GM19467 (cell line): ENCODE data around the gene ZDHHC11B.
"Not testable (repeated sequence)": the region's sequence is repeated elsewhere in the genome, so short reads cannot be mapped to it uniquely, and the experiment has no call there.

Experiments used
- ATAC-seq: cut with Tn5 transposase; IDR thresholded peaks from one replicate; pipeline ENCODE4 v1.9.1; 2021; ENCODE audit warnings: mild to moderate bottlenecking, moderate library complexity; ENCODE audit not compliant: unreplicated experiment

Gene ZDHHC11B

DNA sequence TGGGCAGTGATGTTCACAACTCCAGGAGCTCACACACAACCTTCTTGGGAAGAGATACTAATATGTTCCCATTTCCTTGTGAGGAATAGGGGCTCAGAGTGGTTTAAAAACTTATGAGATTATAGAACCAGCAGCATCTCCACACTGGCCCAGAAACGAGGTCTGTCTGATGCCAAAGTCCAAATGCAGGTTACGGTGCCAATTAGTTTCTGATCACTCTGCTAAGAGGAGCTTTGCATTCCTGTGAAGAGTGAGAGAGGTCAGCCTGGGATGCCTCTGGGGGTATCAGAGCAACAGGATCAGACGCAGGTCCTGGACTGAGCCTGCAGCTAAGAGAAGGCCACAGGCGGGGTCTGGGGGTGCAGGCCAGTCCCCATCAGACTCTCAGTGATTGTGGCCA, 61.2 kb downstream of the ZDHHC11B start:
- ATAC-seq = not testable (repeated sequence)

GRCh38 chr5:719379-719778, 65.2 kb downstream of the ZDHHC11B start:
- not testable (repeated sequence) for ATAC-seq

DNA sequence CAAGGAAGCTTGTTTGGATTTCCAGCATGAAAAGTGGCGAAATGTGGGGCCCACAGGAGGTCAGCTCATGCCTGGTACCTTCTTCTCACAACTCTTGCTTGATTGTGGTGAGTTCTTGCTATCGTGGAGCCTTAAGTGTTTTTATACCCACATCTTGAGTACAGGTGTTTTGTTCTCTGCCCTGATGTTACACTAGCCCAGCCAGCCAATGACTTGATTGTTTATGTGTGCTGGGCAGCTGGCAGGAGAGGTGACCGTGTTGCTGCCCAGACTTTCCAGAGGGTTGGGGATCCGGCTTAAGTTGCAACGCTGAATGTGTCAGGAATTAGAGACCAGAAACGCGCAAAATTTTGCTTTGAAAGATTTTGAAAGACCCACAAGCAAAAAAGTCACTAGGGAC, 67.4 kb downstream of the ZDHHC11B start:
- ATAC-seq = no peak

GRCh38 chr5:716740-717139, 67.8 kb downstream of the ZDHHC11B start:
- not testable (repeated sequence) for ATAC-seq

GRCh38 chr5:715636-716035, 68.9 kb downstream of the ZDHHC11B start:
- not testable (repeated sequence) for ATAC-seq

- ATAC-seq = not testable (repeated sequence)
Measured at GRCh38 chr5:714215-715118, 70.1 kb downstream of the ZDHHC11B start.

- not testable (repeated sequence) for ATAC-seq
Measured at GRCh38 chr5:713686-714085, 70.8 kb downstream of the ZDHHC11B start.

DNA sequence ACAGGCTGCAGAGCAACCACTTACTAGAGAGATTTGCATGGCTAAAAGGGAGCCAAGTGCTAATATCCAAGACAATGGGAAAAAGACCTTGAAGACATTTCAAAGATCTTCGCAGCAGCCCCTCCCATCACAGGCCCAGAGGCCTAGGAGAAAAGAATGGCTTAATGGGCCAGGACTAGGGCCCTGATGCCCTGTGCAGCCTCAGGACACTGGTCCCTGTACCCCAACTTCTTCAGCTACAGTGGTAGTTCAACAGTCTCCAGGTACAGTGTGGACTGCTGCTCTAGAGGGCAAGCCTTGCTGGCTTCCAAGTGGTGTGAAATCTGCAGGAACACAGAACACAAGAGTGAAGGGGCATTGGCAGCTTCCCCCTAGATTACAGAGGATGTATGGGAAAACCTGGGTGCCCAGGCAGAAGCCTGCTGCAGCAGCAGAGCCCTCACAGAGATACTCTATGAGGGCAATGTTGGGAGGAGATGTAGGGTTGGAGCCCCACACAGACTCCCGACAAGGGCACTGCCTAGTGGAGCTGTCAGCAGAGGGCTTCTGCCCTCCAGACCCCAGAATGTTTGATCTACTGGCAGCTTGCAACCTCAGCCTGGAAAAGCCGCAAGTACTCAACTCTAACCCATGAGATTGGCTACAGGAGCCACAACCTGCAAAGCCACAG, 75.5 kb downstream of the ZDHHC11B start:
- not testable (repeated sequence) for ATAC-seq

- not testable (repeated sequence) for ATAC-seq
Measured at GRCh38 chr5:708374-708773, 76.2 kb downstream of the ZDHHC11B start.

- ATAC-seq = not testable (repeated sequence)
Measured at GRCh38 chr5:706127-706526, 78.4 kb downstream of the ZDHHC11B start.

DNA sequence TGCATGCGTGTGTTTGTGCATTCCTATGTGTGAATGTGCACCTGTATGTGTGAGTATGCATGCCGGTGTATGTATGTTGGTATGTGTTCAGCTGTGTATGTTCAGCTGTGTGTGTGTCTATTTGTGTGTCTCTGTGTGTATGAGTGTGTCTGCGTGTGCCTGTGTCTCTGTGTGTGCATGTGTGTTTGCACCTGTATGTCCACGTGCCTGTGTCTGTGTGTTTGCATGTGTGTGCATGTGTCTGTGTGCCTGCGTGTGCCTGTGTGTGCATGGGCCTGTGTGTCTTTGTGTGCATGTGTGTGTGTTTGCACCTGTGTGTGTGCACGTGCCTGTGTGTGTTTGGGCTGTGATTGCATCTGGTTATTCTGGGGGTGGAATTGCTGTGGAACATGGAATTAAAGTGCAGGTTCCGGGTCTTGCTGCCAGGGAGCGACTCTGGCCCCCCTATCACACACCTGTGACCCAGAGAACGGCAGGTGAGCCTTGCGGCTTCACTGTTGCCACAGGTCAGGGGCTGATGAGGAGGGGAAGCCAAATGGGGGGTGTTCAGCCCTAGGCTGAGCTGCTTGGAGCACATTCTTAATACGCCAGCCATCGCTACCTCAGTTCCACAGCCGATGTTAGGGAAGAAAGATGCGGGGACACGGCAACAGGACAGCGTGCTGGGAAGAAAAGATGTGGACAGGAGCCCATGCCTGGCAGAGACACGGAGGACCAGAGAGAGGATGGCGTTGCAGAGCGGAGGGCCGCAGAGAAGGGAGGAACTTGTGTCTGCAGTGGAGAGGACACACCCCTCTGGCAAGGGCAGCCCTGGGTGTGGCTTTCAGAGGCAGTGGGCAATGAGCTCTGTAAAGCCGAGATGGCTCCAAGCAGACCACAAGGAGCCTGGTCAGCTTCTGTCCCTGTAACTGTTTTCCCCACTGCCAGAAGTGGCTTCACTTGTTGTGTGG, 87.5 kb downstream of the ZDHHC11B start:
- ATAC-seq = not testable (repeated sequence)

- not testable (repeated sequence) for ATAC-seq
Measured at GRCh38 chr5:696191-696590, 88.3 kb downstream of the ZDHHC11B start.

- not testable (repeated sequence) for ATAC-seq
Measured at GRCh38 chr5:695475-695874, 89.1 kb downstream of the ZDHHC11B start.

DNA sequence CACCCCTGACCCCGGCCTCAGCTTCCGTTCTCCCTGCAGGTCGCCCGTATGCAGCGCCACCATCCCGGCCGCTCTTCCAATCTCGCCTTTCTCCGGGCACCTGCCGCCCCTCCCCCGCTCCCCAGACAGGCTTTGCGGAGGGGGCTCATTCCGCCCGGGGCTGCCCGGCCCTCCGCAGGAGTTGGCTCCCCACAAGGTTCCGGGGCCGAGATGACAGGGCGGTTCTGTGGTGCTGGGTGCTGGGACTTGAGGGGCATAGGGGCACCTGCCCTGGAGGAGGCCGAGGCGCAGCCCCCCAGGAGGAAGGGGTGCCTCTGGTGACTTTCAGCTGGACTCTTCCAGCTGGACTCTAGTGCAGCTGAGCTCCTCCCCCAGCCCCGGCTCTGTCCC, 90.5 kb downstream of the ZDHHC11B start:
- ATAC-seq = not testable (repeated sequence)

DNA sequence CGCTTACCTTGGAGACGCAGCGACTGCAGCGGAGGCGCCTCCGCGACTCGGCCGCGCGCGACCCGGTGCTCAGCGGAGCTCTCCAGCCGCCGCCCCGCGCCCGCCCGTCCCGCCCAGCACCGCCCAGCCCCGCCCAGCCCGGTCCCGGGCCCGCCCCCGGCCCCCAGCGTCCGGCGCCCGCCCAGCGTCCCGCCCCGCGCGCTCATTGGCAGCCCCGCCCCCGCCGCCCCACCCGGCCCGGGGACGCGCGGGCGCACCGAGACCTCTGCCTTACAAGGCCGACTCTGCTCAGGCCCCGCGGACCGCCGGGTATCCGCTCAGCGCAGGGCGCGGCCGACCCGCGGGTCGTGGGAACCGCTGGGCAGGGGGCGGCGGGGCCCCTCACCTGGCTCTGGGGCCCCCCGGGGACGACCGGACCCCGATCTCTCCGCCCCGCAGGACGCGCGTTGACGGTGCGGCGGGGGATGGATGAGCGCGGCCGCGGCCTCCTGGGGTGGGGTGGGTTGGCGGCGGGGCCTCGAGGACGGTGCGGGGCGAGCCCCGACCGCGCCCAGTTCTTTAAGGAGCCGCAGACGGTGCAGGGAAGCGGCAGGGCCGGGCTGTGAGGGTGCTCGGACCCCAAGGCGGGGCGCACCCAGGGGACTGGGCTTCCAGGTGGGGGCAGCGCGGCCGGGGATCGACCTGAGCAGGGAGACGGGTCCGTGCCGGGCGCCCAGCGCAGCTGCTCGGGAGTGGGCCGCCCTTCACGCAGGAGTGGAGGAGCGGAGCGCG, 91.1 kb downstream of the ZDHHC11B start, which contains the start of gene TPPP:
Gene TPPP, minus strand, starts transcription at position 82 of the 771 bp plus-strand sequence. CDS start 15,292 bp downstream, outside the sequence.
- ATAC-seq = peak; percentile 60

- peak; percentile 12 for ATAC-seq
Measured at GRCh38 chr5:692529-693041, 91.9 kb downstream of the ZDHHC11B start.

DNA sequence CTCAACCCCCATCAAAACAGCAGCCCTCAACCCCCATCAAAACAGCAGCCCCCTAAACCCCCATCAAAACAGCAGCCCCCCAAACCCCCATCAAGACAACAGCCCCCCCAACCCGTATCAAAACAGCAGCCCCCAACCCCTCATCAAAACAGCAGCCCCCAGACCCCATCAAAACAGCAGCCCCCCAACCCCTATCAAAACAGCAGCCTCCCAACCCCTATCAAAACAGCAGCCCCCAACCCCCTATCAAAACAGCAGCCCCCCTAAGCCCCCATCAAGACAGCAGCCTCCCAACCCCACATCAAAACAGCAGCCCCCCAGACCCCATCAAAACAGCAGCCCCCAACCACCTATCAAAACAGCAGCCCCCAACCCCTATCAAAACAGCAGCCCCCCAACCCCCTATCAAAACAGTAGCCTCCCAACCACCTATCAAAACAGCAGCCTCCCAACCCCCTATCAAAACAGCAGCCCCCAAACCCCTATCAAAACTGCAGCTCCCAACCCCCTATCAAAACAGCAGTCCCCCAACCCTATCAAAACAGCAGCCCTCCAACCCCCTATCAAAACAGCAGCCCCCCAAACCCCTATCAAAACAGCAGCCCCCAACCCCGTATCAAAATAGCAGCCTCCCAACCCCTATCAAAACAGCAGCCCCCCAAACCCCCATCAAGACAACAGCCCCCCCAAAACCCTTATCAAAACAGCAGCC, 92.6 kb downstream of the ZDHHC11B start:
- no peak for ATAC-seq

- ATAC-seq = not testable (repeated sequence)
Measured at GRCh38 chr5:691049-691448, 93.5 kb downstream of the ZDHHC11B start.

- ATAC-seq = not testable (repeated sequence)
Measured at GRCh38 chr5:690293-690692, 94.2 kb downstream of the ZDHHC11B start.
